Mesodermal cell (in vitro differentiated cells): Measurements from ENCODE around the gene AIRE.

Experiments
- H3K27ac ChIP-seq: 2 replicates; pipeline ENCODE4 v1.7.0; 2013; ENCODE audit warnings: mild to moderate bottlenecking, low read depth, low read length, moderate library complexity; ENCODE audit not compliant: severe bottlenecking
- H3K36me3 ChIP-seq: 2 replicates; pipeline ENCODE4 v1.7.1; 2013; ENCODE audit warnings: mild to moderate bottlenecking, low read length, moderate library complexity; ENCODE audit not compliant: control insufficient read depth, insufficient read depth
- H3K4me1 ChIP-seq: one replicate; pipeline ENCODE4 v1.7.1; 2013; ENCODE audit warnings: mild to moderate bottlenecking, low read length; ENCODE audit not compliant: insufficient read depth, control insufficient read depth, poor library complexity, severe bottlenecking
- H3K4me3 ChIP-seq: 2 replicates; pipeline ENCODE4 v1.7.0; 2013; ENCODE audit warnings: low read length, control low read depth, mild to moderate bottlenecking; ENCODE audit not compliant: insufficient read depth, poor library complexity, severe bottlenecking; ENCODE audit errors: extremely low read depth
- H3K9me3 ChIP-seq: 2 replicates; pipeline ENCODE4 v1.7.1; 2013; ENCODE audit warnings: mild to moderate bottlenecking, low read length, moderate library complexity; ENCODE audit not compliant: control insufficient read depth
- WGBS, 2 experiments: methylation state at CpG; one replicate each; pipeline ENCODE4 v1.1.5; 2013; ENCODE audit warnings: missing lambda C conversion rate in 2 of 2; ENCODE audit not compliant: insufficient coverage in 2 of 2; 5-methylcytosine and 5-hydroxymethylcytosine counted together

Gene AIRE

GRCh38 chr21:44320847-44321246 is 35.2 kb downstream of the AIRE start:
- H3K4me3 ChIP-seq: no peak overlapping the region
- no peaks in the 10 kb centered on the region for H3K4me1 ChIP-seq
- H3K27ac ChIP-seq: no peak overlapping the region
- 97 to 98% methylated on average over 10 to 13 of the region's 13 CpGs for WGBS, 2 experiments
- H3K36me3 ChIP-seq: peaks cover 23% of the 10 kb centered on the region
- H3K9me3 ChIP-seq: no peaks in the 10 kb centered on the region

GRCh38 chr21:44321846-44322450 is 36.3 kb downstream of the AIRE start:
- H3K36me3 ChIP-seq: peaks cover 16% of the 10 kb centered on the region
- 93 to 97% methylated on average over 21 to 23 of the region's 23 CpGs for WGBS, 2 experiments
- no peak overlapping the region for H3K4me3 ChIP-seq
- H3K27ac ChIP-seq: no peak overlapping the region
- no peaks in the 10 kb centered on the region for H3K9me3 ChIP-seq
- no peaks in the 10 kb centered on the region for H3K4me1 ChIP-seq

DNA sequence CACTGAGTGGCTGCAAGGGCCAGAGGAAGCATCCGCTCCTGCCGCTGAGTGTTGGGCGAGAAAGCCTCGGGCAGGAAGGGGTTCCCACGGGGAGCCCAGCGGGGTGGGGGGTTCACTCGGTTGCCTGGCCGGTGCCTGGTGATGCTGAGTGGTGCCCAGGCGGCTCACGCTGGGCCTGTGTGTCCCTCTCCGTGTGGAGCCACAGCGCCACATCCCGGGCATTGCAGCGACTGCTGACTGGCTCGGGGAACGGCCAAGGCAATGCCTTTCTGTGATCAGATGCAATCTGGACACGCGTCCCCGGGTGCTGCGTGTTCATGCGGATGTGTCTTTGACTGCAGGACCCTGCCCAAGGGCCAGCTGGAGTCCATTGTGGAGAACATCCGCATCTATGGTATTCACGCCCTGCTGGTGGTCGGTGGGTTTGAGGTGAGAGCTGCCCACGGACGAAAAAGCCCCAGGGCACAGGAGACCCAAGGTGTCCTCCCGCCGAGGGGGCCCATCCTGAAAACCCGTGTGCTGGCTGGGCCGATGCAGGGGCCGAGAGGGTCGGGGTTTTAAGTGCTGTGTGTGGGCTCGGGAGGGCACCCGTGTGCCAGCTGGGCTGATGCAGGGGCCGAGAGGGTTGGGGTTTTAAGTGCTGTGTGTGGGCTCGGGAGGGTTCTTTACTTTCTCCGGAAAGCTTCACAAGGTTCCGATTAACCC is 37.1 kb downstream of the AIRE start:
- H3K9me3 ChIP-seq: no peaks in the 10 kb centered on the region
- H3K4me3 ChIP-seq: no peak overlapping the region
- peaks cover 14% of the 10 kb centered on the region for H3K36me3 ChIP-seq
- 95% methylated on average over 30 to 31 of the region's 38 CpGs for WGBS, 2 experiments
- H3K4me1 ChIP-seq: no peaks in the 10 kb centered on the region
- H3K27ac ChIP-seq: no peak overlapping the region

DNA sequence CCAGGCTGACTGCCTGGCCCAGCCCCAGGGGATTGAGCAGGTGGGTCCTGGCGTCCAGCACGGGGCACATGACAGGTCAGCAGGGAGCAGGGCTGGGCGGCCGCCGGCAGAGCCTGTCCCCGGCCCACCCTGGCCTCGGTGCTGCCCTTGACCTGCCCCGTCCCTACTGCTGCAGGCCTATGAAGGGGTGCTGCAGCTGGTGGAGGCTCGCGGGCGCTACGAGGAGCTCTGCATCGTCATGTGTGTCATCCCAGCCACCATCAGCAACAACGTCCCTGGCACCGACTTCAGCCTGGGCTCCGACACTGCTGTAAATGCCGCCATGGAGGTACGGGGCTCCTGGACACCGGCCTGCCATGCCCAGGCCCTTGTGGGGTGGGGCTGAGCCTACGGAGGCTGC is 37.9 kb downstream of the AIRE start:
- Histone ChIP-seq H3K4me3 (no peak overlapping the region), H3K27ac (no peak overlapping the region), H3K36me3 (peaks cover 14% of the 10 kb centered on the region), H3K9me3 (no peaks in the 10 kb centered on the region), H3K4me1 (no peaks in the 10 kb centered on the region)
- WGBS, 2 experiments: 87 to 92% methylated on average over 15 to 19 of the region's 20 CpGs

DNA sequence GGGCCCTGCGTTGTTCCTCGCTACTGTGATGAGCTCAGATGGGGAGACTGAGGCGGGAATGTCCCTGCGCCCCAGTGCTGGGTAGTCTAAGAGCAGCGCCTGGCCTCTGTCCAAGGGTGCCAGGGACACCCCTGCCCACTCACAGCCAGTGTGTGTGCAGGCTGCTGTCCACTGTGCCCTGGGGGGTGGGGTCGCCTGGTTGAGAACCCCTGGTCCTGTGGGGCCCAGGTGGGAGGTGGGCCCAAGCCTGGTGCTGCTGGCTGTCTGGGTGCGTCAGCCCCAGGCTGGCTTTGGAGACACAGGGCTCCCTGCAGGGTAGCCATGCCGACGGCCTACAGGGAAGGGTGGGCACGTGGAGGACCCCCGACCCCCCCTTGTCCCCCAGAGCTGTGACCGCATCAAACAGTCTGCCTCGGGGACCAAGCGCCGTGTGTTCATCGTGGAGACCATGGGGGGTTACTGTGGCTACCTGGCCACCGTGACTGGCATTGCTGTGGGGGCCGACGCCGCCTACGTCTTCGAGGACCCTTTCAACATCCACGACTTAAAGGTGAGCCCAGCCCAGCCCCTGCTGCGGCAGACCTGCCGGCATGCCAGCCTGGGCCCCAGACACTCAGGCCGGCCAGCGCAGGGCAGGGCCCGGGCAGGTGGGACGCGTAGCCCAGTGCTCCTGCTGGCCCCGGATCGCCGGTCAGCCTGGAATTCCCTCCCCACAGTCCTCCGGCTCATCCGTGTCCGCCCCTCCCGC is 38.6 kb downstream of the AIRE start:
- Histone ChIP-seq H3K4me3 (no peak overlapping the region), H3K4me1 (no peaks in the 10 kb centered on the region), H3K9me3 (no peaks in the 10 kb centered on the region), H3K36me3 (peaks cover 14% of the 10 kb centered on the region), H3K27ac (no peak overlapping the region)
- WGBS, 2 experiments: 96 to 97% methylated on average over 30 to 36 of the region's 37 CpGs

- no peak overlapping the region for H3K27ac ChIP-seq
- peaks cover 10% of the 10 kb centered on the region for H3K36me3 ChIP-seq
- no peaks in the 10 kb centered on the region for H3K4me1 ChIP-seq
- WGBS, 2 experiments: 91 to 97% methylated on average over 10 to 11 of the region's 11 CpGs
- no peak overlapping the region for H3K4me3 ChIP-seq
- H3K9me3 ChIP-seq: no peaks in the 10 kb centered on the region
These were observed 39.1 kb downstream of the AIRE start for GRCh38 chr21:44324854-44325107.

DNA sequence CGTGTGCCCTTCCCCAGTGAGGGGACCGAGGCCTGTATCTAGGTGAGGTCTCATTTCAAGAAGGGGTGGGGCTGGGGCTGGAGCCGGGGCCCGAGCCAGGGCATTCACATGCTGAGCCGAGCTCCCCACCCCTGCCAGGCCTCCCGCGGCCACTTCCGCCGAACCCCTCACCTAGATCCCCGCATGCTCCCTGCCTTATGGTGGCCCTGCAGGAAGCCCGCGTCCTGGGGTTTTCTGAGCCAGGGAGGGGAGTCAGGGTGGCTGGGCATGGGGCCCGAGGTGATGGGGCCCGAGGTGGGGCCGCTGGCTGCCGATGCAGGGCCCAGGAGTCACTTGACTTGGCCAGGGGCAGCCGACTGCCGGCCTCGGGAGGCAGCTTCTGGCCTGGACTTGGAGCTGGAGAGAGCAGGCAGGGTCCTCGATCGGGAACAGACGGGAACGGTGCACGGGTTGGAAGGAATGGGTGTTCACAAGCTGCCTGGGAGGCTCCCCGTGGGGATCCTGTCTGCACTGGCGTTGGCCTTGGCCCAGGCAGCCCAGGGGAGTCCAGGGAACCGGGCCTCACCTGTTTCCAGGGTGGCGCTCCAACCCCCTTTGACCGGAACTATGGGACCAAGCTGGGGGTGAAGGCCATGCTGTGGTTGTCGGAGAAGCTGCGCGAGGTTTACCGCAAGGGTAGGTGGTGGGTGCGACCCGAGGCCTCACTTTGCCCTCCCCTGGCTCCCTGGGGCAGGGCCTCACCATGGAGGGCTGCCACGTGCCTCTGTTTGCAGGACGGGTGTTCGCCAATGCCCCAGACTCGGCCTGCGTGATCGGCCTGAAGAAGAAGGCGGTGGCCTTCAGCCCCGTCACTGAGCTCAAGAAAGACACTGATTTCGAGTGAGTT is 40.0 kb downstream of the AIRE start:
- Histone ChIP-seq H3K4me1 (no peaks in the 10 kb centered on the region), H3K4me3 (no peak overlapping the region), H3K27ac (no peak overlapping the region), H3K9me3 (no peaks in the 10 kb centered on the region), H3K36me3 (peaks cover 9% of the 10 kb centered on the region)
- WGBS, 2 experiments: 93 to 95% methylated on average over 39 to 42 of the region's 44 CpGs

DNA sequence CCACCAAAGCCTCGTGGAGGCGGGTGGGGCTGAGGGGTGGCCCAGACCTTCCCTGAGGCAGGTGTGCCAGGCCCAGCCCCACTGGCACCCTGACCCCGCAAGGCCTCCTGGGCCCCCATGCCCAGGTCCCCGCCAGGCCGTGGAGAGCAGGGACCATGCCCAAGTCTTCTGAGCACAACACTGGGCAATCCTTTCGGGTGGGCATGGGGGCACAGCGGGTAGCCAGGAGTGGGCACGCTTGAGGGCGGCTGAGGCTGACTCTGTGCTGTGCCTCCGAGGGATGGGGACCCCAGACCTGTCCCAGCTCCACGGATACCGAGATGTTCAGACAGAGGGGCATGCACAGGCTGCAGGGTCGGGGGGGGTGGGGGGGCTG is 40.6 kb downstream of the AIRE start:
- Histone ChIP-seq H3K4me1 (no peaks in the 10 kb centered on the region), H3K27ac (no peak overlapping the region), H3K36me3 (peaks cover 9% of the 10 kb centered on the region), H3K9me3 (no peaks in the 10 kb centered on the region), H3K4me3 (no peak overlapping the region)
- WGBS, 2 experiments: 89 to 93% methylated on average over 10 to 11 of the region's 13 CpGs

- no peaks in the 10 kb centered on the region for H3K4me1 ChIP-seq
- H3K27ac ChIP-seq: no peak overlapping the region
- 91 to 95% methylated on average over 19 to 23 of the region's 26 CpGs for WGBS, 2 experiments
- no peak overlapping the region for H3K4me3 ChIP-seq
- H3K9me3 ChIP-seq: no peaks in the 10 kb centered on the region
- peaks cover 9% of the 10 kb centered on the region for H3K36me3 ChIP-seq
These were observed 41.3 kb downstream of the AIRE start for GRCh38 chr21:44326716-44327602.

DNA sequence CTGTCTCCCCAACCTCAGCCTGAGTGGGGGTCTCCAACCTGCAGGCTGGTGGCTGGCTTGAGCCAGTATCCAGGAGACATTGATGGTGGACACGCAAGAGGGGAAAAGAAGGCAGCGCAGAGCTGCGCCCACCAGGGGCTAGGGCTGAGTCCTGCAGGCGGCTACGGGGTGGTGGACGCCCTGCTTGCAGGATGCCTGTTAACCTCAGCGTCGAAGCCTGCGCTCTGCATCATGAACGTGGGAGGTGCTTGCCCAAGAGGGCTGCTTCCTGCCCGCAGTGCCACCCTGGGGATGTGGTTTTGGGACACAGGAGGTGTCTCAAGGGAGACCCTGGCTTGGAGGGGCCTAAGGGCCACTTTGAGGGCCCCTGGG is 41.9 kb downstream of the AIRE start:
- Histone ChIP-seq H3K4me1 (no peaks in the 10 kb centered on the region), H3K4me3 (no peak overlapping the region), H3K27ac (no peak overlapping the region), H3K9me3 (no peaks in the 10 kb centered on the region), H3K36me3 (peaks cover 9% of the 10 kb centered on the region)
- 91% methylated on average over 10 to 11 of the region's 11 CpGs for WGBS, 2 experiments
